Left kidney (tissue), 2 donors: ENCODE measurements around the gene VEZT. TPM values are rescaled to one million over a fixed set of nuclear protein-coding genes. Genes with fewer than 3 reads are reported as not detected.

Experiments
- DNase-seq: peaks from one replicate; pipeline ENCODE4 v3.0.0-alpha.2; 2013
- polyA plus RNA-seq: library from polyadenylated mRNA; unstranded; fragments of 120-200 nt; gene quantifications from one replicate; pipeline ENCODE4 v1.2.1, GENCODE V29; 2013; ENCODE audit not compliant: insufficient read length

Gene VEZT
- polyA plus RNA-seq, 1 donor, result 94.7 TPM

- no peak for DNase-seq
Measured at GRCh38 chr12:95198914-95199313, 18.7 kb upstream of the VEZT start.

GRCh38 chr12:95200128-95200894 is 17.3 kb upstream of the VEZT start:
- no peak for DNase-seq

GRCh38 chr12:95201056-95201670 is 16.4 kb upstream of the VEZT start:
- no peak for DNase-seq

GRCh38 chr12:95202691-95203486 is 14.7 kb upstream of the VEZT start:
- DNase-seq, result no peak

- DNase-seq, result no peak
Measured at GRCh38 chr12:95203487-95204030, 14.0 kb upstream of the VEZT start.

- no peak for DNase-seq
Measured at GRCh38 chr12:95204141-95204866, 13.3 kb upstream of the VEZT start.

GRCh38 chr12:95205016-95205624 is 12.5 kb upstream of the VEZT start:
- DNase-seq, result no peak

- no peak for DNase-seq
Measured at GRCh38 chr12:95205685-95206084, 11.9 kb upstream of the VEZT start.

GRCh38 chr12:95206916-95207315 is 10.7 kb upstream of the VEZT start:
- no peak for DNase-seq

- no peak for DNase-seq
Measured at GRCh38 chr12:95207407-95207806, 10.2 kb upstream of the VEZT start.

- no peak for DNase-seq
Measured at GRCh38 chr12:95208678-95209077, 8.9 kb upstream of the VEZT start.

- DNase-seq, result no peak
Measured at GRCh38 chr12:95212586-95212985, 5.0 kb upstream of the VEZT start.

GRCh38 chr12:95213119-95213518 is 4.5 kb upstream of the VEZT start:
- no peak for DNase-seq

- DNase-seq, result no peak
Measured at GRCh38 chr12:95213928-95214327, 3.7 kb upstream of the VEZT start.

- no peak for DNase-seq
Measured at GRCh38 chr12:95214466-95214865, 3.1 kb upstream of the VEZT start.

GRCh38 chr12:95215949-95216348 is 1.7 kb upstream of the VEZT start:
- peak; percentile 49 for DNase-seq

GRCh38 chr12:95216711-95217376 is 763 bp upstream of the VEZT start:
- peak; percentile 46 for DNase-seq

- DNase-seq, result peak; percentile 62
Measured at GRCh38 chr12:95218150-95219133, 835 bp downstream of the VEZT start.

GRCh38 chr12:95220190-95220589 is 2.6 kb downstream of the VEZT start:
- no peak for DNase-seq

- DNase-seq, result no peak
Measured at GRCh38 chr12:95220726-95221125, 3.1 kb downstream of the VEZT start.
